GM21825 (cell line): ENCODE results near the gene OR2B2.
A peak's percentile ranks its signal among the peaks of the same experiment; 100 is the strongest.

Experiments
- ATAC-seq: cut with Tn5 transposase; IDR thresholded peaks from one replicate; pipeline ENCODE4 v1.9.1; 2021; ENCODE audit warnings: mild to moderate bottlenecking, moderate library complexity; ENCODE audit not compliant: unreplicated experiment

The OR2B2 gene

DNA sequence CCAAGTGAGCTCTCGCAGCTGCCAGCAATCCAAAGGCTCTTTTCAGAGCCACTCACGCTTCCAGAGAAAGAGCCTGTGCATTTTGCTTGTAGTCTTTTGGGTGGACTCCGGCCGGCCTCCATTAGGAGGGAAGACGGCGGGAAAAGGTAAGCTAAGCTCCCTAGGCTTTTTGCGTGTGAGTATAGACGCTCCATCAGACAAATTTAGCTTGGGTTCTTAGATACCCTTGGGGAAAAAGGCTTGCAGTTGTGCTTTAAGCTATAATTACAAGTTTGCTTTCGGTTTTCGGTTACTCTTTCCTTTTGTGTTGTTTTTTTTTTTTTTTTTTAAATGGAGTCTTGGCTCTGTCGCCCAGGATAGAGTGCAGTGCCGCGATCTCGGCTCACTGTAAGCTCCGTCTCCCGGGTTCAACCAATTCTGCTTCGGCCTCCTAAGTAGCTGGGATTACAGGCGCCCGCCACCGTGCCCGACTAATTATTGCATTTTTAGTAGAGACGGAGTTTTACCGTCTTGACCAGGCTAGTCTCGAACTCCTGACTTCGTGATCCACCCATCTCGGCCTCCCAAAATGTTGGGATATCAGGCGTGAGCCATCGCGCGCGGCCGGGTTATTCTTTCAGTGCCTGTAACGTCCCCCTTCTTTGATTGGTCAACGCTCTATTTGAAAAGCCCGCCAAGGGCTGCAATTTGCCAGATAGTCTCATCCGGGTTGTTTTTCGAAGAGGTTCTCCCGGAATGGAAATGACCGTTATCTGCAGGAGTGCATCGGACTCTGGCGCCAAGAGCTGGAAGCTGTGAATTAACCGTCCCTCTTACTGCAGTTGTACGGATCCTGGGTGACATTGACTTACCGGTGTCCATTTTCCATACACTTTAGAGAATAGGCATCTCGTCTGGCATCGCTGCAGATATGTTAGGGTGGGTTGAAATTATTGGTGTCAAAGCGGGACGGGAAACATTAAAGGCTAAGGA is 18.1 kb downstream of the OR2B2 start:
- ATAC-seq: no peak

GRCh38 chr6:27893059-27893835 is 18.9 kb downstream of the OR2B2 start:
- ATAC-seq: peak; percentile 52

DNA sequence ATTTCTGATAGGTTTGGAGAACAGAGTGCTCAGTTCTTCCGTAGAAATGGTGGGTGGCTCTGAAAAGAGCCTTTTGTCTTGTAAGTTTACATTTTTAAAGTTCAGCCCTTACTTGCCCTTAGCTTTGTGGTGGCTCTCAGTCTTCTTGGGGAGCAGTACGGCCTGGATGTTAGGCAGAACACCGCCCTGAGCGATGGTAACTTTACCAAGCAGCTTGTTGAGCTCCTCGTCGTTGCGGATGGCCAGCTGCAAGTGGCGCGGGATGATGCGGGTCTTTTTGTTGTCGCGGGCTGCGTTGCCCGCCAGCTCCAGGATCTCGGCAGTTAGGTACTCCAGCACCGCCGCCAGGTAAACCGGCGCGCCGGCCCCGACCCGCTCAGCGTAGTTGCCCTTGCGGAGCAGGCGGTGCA is 19.5 kb downstream of the OR2B2 start:
- no peak for ATAC-seq

DNA sequence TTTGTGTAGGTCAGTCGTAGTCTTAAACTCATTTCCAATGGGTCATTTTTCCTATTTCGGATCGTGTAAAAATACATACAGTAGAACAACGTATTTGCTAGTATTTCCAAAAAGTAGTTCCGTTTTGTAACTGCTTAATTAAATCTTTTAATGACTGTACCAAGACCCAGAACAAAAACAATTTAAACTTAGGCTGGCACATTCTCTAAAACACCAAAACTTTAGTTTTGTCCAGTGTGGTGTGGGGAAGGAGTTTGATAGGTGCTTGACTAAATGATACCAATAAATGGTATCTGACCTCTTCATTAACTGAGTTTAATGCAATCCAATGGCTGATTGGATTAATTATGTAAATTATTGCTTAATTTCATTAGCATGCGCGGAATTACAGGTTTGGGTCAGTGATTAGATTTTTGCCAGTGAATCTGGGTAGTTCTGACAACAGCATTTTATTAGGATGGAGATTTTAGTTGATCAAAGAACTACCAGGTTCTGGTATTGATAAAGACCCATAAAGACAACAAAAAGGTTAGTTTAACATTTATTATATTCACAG is 20.8 kb downstream of the OR2B2 start:
- ATAC-seq: no peak

- peak; percentile 38 for ATAC-seq
These were observed 21.5 kb downstream of the OR2B2 start for GRCh38 chr6:27890445-27891319.

DNA sequence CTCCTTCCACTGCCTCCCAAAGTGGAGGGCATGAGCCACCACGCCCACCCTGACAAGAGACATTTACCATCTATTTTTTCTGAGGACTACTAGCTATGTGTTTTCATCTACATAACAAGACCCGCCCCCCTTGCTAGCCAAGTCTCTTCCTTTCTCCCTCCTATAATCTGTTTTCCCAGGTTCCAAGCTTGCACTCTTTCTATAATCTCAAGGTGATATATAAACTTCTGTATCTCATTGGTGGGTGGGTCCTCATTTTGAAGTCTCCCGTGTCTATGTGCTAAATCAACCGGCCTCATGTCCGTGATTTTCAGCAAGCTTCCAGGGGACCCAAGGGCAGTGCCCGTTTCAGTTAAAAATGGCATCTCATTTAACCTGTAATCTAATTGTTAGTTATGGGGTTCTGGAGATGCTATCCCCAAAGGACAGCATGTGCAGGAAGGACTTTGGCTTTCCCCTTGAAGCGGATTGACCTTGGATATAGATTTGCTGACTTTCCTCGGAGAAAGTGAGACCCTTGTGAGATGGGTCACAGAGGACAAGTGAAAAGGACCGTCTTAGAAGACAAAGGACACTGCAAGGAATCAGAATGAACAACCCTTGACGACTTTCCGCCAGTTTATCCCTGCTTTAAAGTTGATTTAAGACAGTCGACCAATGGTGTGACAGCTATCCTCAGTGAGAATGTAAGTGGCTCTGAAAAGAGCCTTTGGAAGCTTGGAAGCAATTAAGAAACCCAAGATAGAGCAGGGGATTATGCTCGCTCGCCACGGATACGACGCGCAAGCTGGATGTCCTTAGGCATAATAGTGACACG is 22.4 kb downstream of the OR2B2 start:
- ATAC-seq: no peak

DNA sequence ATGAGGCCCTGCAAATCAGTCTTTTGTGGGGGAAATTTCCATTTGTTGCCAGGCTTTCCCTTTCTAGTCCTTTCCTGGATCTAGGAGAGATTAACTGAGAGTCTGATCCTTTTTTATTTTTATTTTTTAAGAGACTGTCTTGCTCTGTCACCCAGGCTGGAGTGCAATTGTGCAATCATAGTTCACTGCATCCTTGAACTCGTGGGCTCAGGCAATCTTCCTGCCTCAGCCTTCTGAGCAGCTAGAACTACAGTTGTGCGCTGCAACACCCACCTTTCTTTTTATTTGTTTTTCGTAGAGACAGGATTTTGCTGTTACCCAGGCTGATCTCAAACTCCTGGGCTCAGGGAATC is 22.9 kb downstream of the OR2B2 start:
- ATAC-seq: no peak

GRCh38 chr6:27888566-27888965 is 23.6 kb downstream of the OR2B2 start:
- no peak for ATAC-seq

DNA sequence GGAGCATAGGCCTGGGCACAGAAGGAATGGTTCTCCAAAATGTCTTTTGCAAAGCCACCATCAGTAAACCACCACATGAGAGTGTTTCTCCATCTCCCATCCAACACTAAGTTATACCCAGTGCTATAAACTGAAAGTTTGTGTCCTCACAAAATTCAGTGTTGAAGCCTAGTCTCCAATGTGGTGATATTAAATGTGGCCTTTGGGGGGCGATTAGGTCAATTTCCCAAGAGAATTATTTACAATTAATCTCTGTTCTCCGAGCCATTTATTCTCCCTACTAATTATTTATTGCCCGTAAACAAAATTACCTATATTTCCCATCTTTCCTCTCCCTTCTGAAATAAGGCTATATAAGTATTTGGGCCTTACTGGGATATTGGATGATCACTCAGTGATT is 26.1 kb downstream of the OR2B2 start:
- no peak for ATAC-seq

- ATAC-seq: no peak
These were observed 29.1 kb downstream of the OR2B2 start for GRCh38 chr6:27883136-27883535.

DNA sequence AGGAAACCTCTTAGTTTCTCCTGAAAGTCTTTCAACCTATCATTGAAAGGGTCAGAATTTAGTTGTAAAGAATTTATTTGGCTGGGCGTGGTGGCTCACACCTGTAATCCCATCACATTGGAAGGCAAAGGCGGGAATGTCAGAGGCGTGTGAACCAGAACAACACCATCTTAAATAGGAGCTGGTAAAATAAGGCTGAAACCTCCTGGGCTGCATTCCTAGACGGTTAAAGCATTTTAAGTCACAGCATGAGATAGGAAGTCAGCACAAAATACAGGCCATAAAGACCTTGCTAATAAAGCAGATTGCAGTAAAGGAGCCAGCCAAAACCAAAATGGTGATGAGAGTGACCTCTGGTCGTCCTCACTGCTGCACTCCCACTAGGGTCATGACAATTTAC is 29.6 kb downstream of the OR2B2 start:
- ATAC-seq: no peak

DNA sequence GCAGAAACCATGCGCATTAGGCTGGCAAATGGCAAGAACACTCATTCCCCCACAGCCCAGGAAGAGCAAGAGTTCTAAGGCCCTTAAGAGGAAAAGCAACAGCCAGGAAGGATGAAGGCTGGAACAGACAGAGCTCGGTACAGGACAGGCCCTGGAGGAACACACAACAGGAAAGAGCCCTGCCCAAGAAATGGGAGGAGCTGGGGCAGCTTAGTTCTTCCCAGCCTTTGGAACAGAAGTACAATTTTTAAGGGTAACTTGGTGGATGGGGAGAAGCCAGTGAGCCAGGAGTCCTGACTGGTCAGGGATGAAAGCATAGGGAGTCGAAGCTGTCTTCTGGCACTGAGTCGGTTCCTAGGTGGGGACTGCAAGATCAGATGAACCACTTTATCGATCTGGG is 32.4 kb downstream of the OR2B2 start:
- ATAC-seq: no peak

- ATAC-seq: no peak
These were observed 38.2 kb downstream of the OR2B2 start for GRCh38 chr6:27874016-27874415.

- peak; percentile 40 for ATAC-seq
These were observed 38.9 kb downstream of the OR2B2 start for GRCh38 chr6:27873021-27873940.

- peak; percentile 13 for ATAC-seq
These were observed 39.6 kb downstream of the OR2B2 start for GRCh38 chr6:27872642-27873020.

DNA sequence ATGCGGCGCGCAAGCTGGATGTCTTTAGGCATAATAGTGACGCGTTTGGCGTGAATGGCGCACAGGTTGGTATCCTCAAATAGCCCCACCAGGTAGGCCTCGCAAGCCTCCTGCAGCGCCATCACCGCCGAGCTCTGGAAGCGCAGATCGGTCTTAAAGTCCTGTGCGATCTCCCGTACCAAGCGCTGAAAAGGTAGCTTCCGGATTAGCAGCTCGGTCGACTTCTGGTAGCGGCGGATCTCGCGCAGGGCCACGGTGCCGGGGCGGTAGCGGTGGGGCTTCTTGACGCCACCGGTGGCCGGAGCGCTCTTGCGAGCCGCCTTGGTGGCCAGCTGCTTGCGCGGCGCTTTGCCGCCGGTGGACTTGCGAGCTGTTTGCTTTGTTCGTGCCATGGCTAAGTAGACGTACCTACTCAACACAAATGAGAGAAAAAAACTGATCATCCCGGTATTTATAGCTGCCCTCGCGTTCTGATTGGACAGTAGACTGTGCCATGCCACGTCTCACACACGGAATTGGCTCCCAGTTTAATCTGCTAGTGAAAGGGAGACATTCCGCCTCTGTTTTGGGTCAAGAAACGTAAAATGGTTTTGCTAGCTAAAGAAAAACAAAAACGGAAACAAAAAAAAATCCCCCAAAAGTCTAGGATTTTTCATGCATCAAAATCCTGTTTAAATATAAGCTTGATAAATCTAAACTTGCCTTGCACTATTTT is 40.1 kb downstream of the OR2B2 start:
- ATAC-seq: peak; percentile 51

DNA sequence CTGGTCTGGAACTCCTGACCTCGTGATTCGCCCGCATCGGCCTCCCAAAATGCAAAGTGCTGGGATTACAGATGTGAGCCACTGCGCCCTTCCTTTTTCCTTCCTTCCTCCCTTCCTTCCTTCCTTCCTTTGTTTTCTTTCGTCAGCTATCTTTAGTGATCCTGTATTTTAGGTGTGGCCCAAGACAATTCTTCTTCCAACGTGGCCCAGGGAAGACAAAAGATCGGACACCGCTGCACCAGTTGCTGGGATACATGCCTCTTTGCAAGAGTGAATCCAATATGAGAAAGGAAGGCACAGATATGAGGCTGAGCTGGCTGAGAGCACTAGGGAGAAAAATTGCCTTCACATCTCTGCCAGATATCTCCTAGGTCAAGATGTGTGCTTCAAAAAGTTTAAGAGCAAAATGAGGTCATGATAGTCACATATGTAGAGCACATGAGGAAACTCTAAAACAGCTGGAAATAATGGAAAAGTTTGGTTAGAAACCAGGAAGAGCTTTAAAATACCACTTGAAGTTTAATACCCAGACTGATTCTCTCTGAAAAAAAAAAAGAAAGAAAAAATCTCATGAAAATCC is 41.8 kb downstream of the OR2B2 start:
- no peak for ATAC-seq

DNA sequence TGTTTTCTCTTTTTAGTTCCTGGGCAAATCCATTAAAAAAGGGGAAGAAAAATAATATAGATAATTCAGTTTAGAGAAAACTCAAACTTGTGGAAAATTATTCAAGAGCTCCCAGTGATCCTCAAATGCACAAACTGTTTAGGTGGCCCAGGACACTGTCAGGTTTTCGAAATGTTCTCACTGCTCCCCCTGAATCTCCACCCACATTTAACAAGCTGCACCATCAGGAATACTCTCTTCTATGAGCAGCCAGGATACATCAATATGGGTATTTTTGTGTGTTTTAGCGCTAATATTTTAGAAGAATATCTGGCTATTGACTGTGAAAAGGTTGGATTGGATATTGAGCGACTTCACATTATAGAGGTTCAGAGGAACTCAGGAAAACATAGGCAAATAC is 43.9 kb downstream of the OR2B2 start:
- no peak for ATAC-seq
